Activated CD8-positive, alpha-beta memory T cell treated with anti-CD3 and anti-CD28 coated beads, Interleukin-2, amount 10 ng/mL, durations not matched to agents 7 days and 5 days (primary cell): ENCODE data around the gene DXO. TPM values are rescaled to one million over a fixed set of nuclear protein-coding genes. Genes with fewer than 3 reads are reported as not detected.
"Not testable (repeated sequence)": the region's sequence is repeated elsewhere in the genome, so short reads cannot be mapped to it uniquely, and the experiment has no call there.

ENCODE experiments used
- ATAC-seq: fragments of 150-1000 bp; cut with Tn5 transposase; one replicate; pipeline ENCODE4 v1.10.0; 2021; ENCODE audit warnings: moderate library complexity
- CTCF ChIA-PET: fragments of 350-600 bp; sonication (Branson Sonifier 250); formaldehyde crosslinking; loops from one replicate; lab custom pipeline; 2021; ENCODE audit warnings: antibody characterized with exemption; lab: Charles Lee
- DNase-seq: peaks from one replicate; pipeline ENCODE4 v3.0.0-alpha.2; 2020
- H3K27ac Mint-ChIP-seq: one replicate; pipeline ENCODE4 v1.8.0; 2021; ENCODE audit warnings: mild to moderate bottlenecking, mixed read lengths
- H3K27me3 Mint-ChIP-seq: one replicate; pipeline ENCODE4 v1.8.0; 2021; ENCODE audit warnings: mixed read lengths
- H3K36me3 Mint-ChIP-seq: one replicate; pipeline ENCODE4 v1.8.0; 2021; ENCODE audit warnings: mild to moderate bottlenecking, mixed read lengths
- H3K4me1 Mint-ChIP-seq: one replicate; pipeline ENCODE4 v1.8.0; 2021; ENCODE audit warnings: mixed read lengths
- H3K4me3 Mint-ChIP-seq: one replicate; pipeline ENCODE4 v1.8.0; 2021; ENCODE audit warnings: mild to moderate bottlenecking, moderate library complexity, mixed read lengths
- H3K9me3 Mint-ChIP-seq: one replicate; pipeline ENCODE4 v1.8.0; 2022; ENCODE audit warnings: low read depth, mixed read lengths
- total RNA-seq, 2 experiments: library from RNA; stranded (reverse); gene quantifications; one replicate each; pipeline ENCODE4 v1.2.3, GENCODE V29; 2021

The DXO gene
- total RNA-seq, 2 experiments from 2014 or later: 17.4 to 18.7 TPM

DNA sequence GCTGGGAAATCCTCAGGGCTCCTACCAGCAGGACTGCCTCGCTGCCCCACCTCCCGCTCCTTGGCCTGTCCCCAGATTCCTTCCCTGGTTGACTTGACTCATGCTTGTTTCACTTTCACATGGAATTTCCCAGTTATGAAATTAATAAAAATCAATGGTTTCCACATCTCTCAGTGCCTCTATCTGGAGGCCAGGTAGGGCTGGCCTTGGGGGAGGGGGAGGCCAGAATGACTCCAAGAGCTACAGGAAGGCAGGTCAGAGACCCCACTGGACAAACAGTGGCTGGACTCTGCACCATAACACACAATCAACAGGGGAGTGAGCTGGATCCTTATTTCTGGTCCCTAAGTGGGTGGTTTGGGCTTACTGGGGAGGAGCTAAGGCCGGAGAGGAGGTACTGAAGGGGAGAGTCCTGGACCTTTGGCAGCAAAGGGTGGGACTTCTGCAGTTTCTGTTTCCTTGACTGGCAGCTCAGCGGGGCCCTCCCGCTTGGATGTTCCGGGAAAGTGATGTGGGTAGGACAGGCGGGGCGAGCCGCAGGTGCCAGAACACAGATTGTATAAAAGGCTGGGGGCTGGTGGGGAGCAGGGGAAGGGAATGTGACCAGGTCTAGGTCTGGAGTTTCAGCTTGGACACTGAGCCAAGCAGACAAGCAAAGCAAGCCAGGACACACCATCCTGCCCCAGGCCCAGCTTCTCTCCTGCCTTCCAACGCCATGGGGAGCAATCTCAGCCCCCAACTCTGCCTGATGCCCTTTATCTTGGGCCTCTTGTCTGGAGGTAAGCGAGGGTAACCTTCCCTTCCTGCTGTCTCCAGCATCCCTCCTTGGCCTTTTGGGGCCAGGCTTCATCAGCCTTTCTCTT lies 26.2 kb downstream of the DXO start, which contains the start of gene CFB:
CFB (plus strand) TSS at position 589 of the 863 bp plus-strand sequence; CDS start at position 716, 127 bp downstream.
- no peak within 1 kb of the TSS for H3K4me3 Mint-ChIP-seq
- no peak within 1 kb of the TSS for H3K27ac Mint-ChIP-seq
- no peaks in the 10 kb centered on the region for H3K9me3 Mint-ChIP-seq
- H3K36me3 Mint-ChIP-seq: no peaks in the 10 kb centered on the region
- CTCF ChIA-PET: interaction anchor here (1.2 kb wide), 1 partner anchor 15 kb away, joined by 3 read pairs; no protein-coding TSS in a partner anchor
- DNase-seq (no peak), ATAC-seq (no peak)
- peaks cover 4% of the 10 kb centered on the region for H3K4me1 Mint-ChIP-seq
- peaks cover 23% of the 10 kb centered on the region for H3K27me3 Mint-ChIP-seq

DNA sequence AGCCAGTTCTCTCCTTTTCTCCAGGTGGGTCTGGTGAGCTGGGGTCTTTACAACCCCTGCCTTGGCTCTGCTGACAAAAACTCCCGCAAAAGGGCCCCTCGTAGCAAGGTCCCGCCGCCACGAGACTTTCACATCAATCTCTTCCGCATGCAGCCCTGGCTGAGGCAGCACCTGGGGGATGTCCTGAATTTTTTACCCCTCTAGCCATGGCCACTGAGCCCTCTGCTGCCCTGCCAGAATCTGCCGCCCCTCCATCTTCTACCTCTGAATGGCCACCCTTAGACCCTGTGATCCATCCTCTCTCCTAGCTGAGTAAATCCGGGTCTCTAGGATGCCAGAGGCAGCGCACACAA lies 26.8 kb downstream of the DXO start:
- H3K4me1 Mint-ChIP-seq: peaks cover 4% of the 10 kb centered on the region
- DNase-seq (no peak), ATAC-seq (no peak)
- no peak overlapping the region for H3K4me3 Mint-ChIP-seq
- no peaks in the 10 kb centered on the region for H3K9me3 Mint-ChIP-seq
- H3K36me3 Mint-ChIP-seq: no peaks in the 10 kb centered on the region
- H3K27me3 Mint-ChIP-seq: peaks cover 28% of the 10 kb centered on the region
- CTCF ChIA-PET: interaction anchor here (1.2 kb wide), 1 partner anchor 14 kb away, joined by 3 read pairs; no protein-coding TSS in a partner anchor
- H3K27ac Mint-ChIP-seq: no peak overlapping the region

DNA sequence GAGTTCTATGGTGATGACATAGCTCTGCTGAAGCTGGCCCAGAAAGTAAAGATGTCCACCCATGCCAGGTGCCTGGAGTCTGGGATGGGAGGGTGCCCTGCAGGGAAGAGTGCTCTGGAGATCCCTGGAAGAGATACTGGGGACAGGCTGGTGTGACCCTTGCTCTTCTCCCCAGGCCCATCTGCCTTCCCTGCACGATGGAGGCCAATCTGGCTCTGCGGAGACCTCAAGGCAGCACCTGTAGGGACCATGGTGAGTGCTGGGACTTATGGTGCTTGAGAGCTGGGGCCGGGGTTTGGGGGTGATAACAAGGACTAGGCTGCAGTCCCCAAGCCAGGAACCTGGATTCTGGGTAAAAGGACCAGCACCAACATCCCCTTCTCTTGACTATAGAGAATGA lies 28.2 kb downstream of the DXO start:
- CTCF ChIA-PET: no interaction called here
- H3K27me3 Mint-ChIP-seq: peaks cover 28% of the 10 kb centered on the region
- no peaks in the 10 kb centered on the region for H3K36me3 Mint-ChIP-seq
- H3K4me3 Mint-ChIP-seq: no peak overlapping the region
- ATAC-seq (no peak), DNase-seq (no peak)
- no peak overlapping the region for H3K27ac Mint-ChIP-seq
- peaks cover 4% of the 10 kb centered on the region for H3K4me1 Mint-ChIP-seq
- H3K9me3 Mint-ChIP-seq: no peaks in the 10 kb centered on the region

DNA sequence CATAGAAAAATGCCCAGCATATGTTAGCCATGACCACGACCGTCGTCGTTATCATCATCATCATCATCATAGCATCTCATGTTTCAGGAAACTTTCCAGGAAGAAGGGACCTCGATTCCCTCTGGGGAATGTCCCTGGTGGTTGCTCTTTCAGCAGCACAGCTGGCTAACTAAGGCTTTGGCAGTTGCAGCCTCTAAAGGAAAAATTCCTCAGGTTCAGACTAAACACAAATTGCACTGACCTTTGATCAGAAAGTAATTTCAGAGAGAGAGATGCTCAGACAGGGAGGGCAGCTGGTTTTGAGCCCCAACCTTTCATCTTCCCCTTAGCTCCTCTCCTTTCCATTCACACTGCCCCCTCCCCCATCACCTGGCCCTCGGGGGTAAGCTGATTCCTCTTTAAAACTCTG lies 31.7 kb downstream of the DXO start:
- H3K36me3 Mint-ChIP-seq: no peaks in the 10 kb centered on the region
- no peaks in the 10 kb centered on the region for H3K9me3 Mint-ChIP-seq
- no peak overlapping the region for H3K27ac Mint-ChIP-seq
- DNase-seq (no peak), ATAC-seq (no peak)
- CTCF ChIA-PET: interaction anchor here (3.2 kb wide), 1 partner anchor 12 kb away, joined by 12 read pairs; no protein-coding TSS in a partner anchor
- H3K4me3 Mint-ChIP-seq: no peak overlapping the region
- peaks cover under 1% of the 10 kb centered on the region for H3K4me1 Mint-ChIP-seq
- peaks cover 25% of the 10 kb centered on the region for H3K27me3 Mint-ChIP-seq

DNA sequence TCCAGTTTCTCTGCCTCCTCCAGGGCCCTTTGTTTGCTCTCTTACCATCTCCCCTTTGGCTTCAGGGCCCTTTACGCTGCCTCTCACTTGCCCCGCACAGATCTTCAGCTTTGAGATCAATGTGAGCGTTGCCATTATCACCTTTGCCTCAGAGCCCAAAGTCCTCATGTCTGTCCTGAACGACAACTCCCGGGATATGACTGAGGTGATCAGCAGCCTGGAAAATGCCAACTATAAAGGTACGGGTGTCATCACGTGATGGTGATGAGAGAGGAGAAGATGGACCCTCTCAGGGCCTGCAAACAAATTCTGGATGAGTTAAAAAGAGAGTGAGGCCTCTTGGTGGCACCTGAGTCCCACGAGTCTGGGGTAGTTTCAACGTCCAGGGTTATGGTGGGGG lies 36.1 kb downstream of the DXO start:
- Mint-ChIP-seq H3K27ac (no peak overlapping the region), H3K4me1 (no peaks in the 10 kb centered on the region), H3K4me3 (no peak overlapping the region), H3K9me3 (no peaks in the 10 kb centered on the region), H3K36me3 (no peaks in the 10 kb centered on the region), H3K27me3 (peaks cover 10% of the 10 kb centered on the region)
- no peak for ATAC-seq
- CTCF ChIA-PET: no interaction called here
- no peak for DNase-seq

DNA sequence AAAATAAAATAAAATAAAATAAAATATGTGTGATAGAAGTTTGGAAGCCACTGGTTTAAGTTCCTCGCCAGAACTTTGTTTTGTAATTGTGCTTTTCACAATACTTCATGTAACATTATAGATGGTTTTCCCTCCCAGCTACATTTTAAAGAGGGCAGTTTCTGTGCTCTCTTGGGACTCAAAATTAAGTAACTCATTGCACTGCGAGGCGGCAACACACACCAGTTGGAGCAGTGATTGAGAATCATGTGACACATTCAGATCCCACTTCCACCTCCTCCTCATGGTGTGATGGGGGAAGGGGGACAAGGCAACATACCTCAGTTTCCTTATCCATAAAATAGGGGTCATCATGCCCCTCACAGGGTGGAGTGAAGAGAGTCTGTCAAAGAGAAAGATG lies 36.9 kb downstream of the DXO start:
- peaks cover 4% of the 10 kb centered on the region for H3K27me3 Mint-ChIP-seq
- no peak overlapping the region for H3K4me3 Mint-ChIP-seq
- no peaks in the 10 kb centered on the region for H3K36me3 Mint-ChIP-seq
- DNase-seq (no peak), ATAC-seq (no peak)
- H3K4me1 Mint-ChIP-seq: no peaks in the 10 kb centered on the region
- CTCF ChIA-PET: no interaction called here
- H3K9me3 Mint-ChIP-seq: no peaks in the 10 kb centered on the region
- no peak overlapping the region for H3K27ac Mint-ChIP-seq

DNA sequence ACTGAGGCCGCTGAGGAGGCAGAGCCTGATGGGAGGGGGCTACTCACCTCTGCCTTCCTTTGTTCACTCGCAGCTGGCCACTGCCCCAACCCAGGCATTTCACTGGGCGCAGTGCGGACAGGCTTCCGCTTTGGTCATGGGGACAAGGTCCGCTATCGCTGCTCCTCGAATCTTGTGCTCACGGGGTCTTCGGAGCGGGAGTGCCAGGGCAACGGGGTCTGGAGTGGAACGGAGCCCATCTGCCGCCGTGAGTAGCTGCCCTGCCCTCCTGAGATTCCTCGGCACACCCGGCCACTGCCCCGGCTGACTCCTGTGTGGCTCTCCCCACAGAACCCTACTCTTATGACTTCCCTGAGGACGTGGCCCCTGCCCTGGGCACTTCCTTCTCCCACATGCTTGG lies 38.4 kb downstream of the DXO start:
- Mint-ChIP-seq H3K36me3 (no peaks in the 10 kb centered on the region), H3K27ac (no peak overlapping the region), H3K4me3 (no peak overlapping the region), H3K4me1 (no peaks in the 10 kb centered on the region), H3K9me3 (no peaks in the 10 kb centered on the region), H3K27me3 (peaks cover 4% of the 10 kb centered on the region)
- no peak for DNase-seq
- CTCF ChIA-PET: no interaction called here
- no peak for ATAC-seq

DNA sequence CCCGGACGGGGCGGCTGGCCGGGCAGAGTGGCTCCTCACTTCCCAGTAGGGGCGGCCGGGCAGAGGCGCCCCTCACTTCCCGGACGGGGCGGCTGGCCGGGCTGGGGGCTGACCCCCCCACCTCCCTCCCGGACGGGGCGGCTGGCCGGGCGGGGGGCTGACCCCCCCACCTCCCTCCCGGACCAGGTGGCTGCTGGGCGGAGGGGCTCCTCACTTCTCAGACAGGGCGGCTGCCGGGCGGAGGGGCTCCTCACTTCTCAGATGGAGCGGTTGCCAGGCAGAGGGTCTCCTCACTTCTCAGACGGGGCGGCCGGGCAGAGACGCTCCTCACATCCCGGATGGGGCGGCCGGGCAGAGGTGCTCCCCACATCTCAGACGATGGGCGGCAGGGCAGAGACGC lies 39.8 kb downstream of the DXO start:
- ATAC-seq, DNase-seq, H3K27me3 Mint-ChIP-seq, H3K36me3 Mint-ChIP-seq, CTCF ChIA-PET, H3K27ac Mint-ChIP-seq, H3K9me3 Mint-ChIP-seq, H3K4me3 Mint-ChIP-seq, H3K4me1 Mint-ChIP-seq: not testable (repeated sequence)

DNA sequence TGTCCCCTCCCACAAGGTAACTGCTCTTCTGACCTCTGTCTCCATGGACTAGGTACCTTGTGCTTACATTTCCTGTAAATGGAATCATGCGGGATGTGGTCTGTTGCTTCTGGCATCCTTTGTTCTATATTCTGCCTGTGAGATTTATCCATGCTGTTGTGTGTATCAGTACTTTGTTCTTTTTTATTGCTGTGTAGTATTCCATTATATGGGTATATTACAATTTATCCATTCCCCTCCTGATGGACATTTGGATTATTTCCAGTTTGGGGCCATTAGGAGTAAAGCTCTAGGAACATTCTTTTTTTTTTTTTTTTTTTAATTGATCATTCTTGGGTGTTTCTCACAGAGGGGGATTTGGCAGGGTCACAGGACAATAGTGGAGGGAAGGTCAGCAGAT lies 41.0 kb downstream of the DXO start:
- CTCF ChIA-PET: interaction anchor here (0.6 to 0.7 kb wide), 2 partner anchors 15 to 49 kb away, joined by 3 read pairs; partner anchors contain the start of gene CFB
- DNase-seq (no peak), ATAC-seq (no peak)
- Mint-ChIP-seq H3K9me3 (no peaks in the 10 kb centered on the region), H3K4me1 (no peaks in the 10 kb centered on the region), H3K27me3 (peaks cover 9% of the 10 kb centered on the region), H3K4me3 (no peak overlapping the region), H3K27ac (no peak overlapping the region), H3K36me3 (no peaks in the 10 kb centered on the region)

DNA sequence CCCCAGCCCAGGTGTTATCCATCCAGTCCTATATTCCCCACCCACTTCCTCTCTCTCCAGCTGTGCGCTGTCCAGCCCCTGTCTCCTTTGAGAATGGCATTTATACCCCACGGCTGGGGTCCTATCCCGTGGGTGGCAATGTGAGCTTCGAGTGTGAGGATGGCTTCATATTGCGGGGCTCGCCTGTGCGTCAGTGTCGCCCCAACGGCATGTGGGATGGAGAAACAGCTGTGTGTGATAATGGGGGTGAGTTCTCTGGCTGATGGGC lies 43.3 kb downstream of the DXO start:
- H3K27ac Mint-ChIP-seq: no peak overlapping the region
- CTCF ChIA-PET: no interaction called here
- ATAC-seq (no peak), DNase-seq (no peak)
- H3K9me3 Mint-ChIP-seq: no peaks in the 10 kb centered on the region
- peaks cover 5% of the 10 kb centered on the region for H3K27me3 Mint-ChIP-seq
- no peaks in the 10 kb centered on the region for H3K4me1 Mint-ChIP-seq
- no peak overlapping the region for H3K4me3 Mint-ChIP-seq
- H3K36me3 Mint-ChIP-seq: no peaks in the 10 kb centered on the region

DNA sequence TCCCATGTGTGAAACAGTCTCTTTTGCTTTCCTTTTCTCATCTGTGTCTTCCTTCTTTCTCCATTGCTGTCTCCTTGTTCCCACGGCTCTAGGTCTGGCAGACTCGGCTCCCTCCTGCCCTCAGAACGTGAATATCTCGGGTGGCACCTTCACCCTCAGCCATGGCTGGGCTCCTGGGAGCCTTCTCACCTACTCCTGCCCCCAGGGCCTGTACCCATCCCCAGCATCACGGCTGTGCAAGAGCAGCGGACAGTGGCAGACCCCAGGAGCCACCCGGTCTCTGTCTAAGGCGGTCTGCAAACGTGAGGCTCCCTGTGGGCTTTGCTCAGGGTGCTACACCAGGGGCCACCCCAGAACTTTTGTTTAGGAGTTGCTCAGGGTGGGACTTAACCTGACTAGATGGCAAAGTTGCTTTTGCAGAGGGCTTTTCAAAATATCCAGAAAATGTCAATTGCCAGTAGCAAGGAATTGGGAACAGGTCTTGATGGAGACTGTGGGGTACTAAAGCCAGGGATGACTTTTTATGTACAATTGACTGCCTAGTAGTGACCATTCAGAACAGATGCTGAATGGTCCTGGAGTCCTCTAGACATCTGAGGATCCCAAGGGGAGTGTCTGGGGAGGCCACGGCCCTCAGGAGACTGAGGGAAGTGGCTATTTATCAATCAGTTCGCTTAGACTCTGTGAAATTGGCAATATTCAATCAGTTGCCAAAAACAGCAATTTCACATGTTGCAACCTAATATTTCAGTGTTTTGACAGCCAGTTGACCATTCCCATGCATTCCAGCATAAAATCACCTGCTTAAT lies 43.9 kb downstream of the DXO start:
- H3K27ac Mint-ChIP-seq: no peak overlapping the region
- H3K4me1 Mint-ChIP-seq: no peaks in the 10 kb centered on the region
- CTCF ChIA-PET: no interaction called here
- peaks cover 5% of the 10 kb centered on the region for H3K27me3 Mint-ChIP-seq
- H3K4me3 Mint-ChIP-seq: no peak overlapping the region
- no peaks in the 10 kb centered on the region for H3K9me3 Mint-ChIP-seq
- no peak for DNase-seq
- ATAC-seq: no peak
- no peaks in the 10 kb centered on the region for H3K36me3 Mint-ChIP-seq

DNA sequence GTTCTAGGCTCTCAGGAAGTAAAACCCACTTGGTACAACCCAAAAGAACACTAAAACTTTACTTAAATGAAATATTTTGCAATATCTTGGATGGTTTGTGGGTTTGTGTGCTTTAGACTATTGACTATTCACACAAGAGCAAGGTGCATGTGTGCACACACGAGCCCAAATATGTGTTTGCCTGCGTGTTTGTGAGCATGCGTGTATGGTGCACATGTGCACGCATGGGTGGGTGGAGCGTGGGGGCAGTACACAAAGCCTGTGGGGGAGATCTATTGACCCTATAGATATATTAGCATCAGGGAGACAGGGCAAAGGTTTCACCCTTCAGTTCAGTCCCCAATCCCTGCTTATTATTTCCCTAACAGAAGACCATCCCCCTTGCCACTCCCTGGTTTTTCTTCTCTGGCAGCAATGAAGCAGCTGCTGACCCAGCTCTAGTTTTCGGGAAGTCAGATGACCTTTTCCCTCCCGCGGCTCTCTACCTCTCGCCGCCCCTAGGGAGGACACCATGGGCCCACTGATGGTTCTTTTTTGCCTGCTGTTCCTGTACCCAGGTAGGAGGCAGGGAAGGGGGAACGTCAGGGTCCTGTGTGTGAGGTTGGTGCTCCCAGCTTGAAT lies 44.6 kb downstream of the DXO start, which contains the start of gene C2:
C2 (plus strand) TSS at position 476 of the 621 bp plus-strand sequence; CDS start at position 512, 36 bp downstream.
- peaks cover 5% of the 10 kb centered on the region for H3K27me3 Mint-ChIP-seq
- no peaks in the 10 kb centered on the region for H3K4me1 Mint-ChIP-seq
- CTCF ChIA-PET: no interaction called here
- H3K9me3 Mint-ChIP-seq: no peaks in the 10 kb centered on the region
- ATAC-seq: no peak
- no peak within 1 kb of the TSS for H3K4me3 Mint-ChIP-seq
- no peaks in the 10 kb centered on the region for H3K36me3 Mint-ChIP-seq
- no peak for DNase-seq
- H3K27ac Mint-ChIP-seq: no peak within 1 kb of the TSS

DNA sequence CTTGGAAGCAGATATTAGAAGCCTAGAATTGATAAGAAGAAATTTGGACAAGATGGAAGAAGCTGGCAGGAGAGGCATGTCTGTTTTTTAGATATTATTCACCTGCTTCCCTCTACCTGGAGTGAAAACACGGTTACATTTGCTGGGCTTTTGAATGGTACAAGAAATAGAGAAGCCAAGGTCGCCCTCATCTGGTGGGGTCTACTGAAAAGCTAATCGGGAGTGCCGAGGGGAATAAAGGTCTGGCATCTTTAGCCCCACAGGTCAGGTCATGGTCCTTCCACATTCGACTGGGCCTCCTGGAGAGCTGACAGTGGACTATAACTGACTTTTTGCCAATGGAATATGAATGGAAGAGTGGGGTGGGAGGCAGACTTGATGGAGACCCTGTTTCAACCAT lies 49.0 kb downstream of the DXO start:
- Mint-ChIP-seq H3K9me3 (no peaks in the 10 kb centered on the region), H3K4me3 (no peak overlapping the region), H3K4me1 (no peaks in the 10 kb centered on the region), H3K36me3 (no peaks in the 10 kb centered on the region), H3K27me3 (peaks cover 5% of the 10 kb centered on the region), H3K27ac (no peak overlapping the region)
- DNase-seq (no peak), ATAC-seq (no peak)
- CTCF ChIA-PET: interaction anchor here (0.6 to 1.8 kb wide), 9 partner anchors 14 to 270 kb away, joined by 3 to 4 read pairs (median 3); no protein-coding TSS in a partner anchor
